HL-60 (cell line): ENCODE results near the gene CFAP58.

Experiments
- DNase-seq, 2 experiments: peaks; one replicate each; pipeline ENCODE4 v3.0.0-alpha.2; 2010 to 2020; ENCODE audit warnings: low read depth in 1 of 2, low spot score in 1 of 2
- H3K27ac ChIP-seq: fragments of 250-450 bp; sonication (Bioruptor Pico); replicated peaks from 2 replicates; pipeline ENCODE4 v1.5.1; 2020; ENCODE audit warnings: mild to moderate bottlenecking, moderate library complexity
- H3K27me3 ChIP-seq: fragments of 250-450 bp; sonication (Bioruptor Pico); 2 replicates; pipeline ENCODE4 v1.5.1; 2021; ENCODE audit warnings: mild to moderate bottlenecking, moderate library complexity; ENCODE audit not compliant: insufficient read depth, poor library complexity, severe bottlenecking
- H3K4me3 ChIP-seq: replicated peaks from 2 replicates; pipeline ENCODE4 v1.5.1; 2011; ENCODE audit warnings: mild to moderate bottlenecking, control low read depth, low read length; ENCODE audit not compliant: insufficient read depth
- CTCF ChIP-seq: IDR thresholded peaks from one replicate; pipeline ENCODE4 v1.5.1; 2011; ENCODE audit warnings: low read length, control low read depth, inconsistent platforms; ENCODE audit not compliant: insufficient read depth
- GABPA ChIP-seq: IDR thresholded peaks from 2 replicates; pipeline ENCODE4 v1.6.1; 2012; ENCODE audit warnings: low read depth
- POLR2AphosphoS5 ChIP-seq: IDR thresholded peaks from 2 replicates; pipeline ENCODE4 v1.6.1; 2012; ENCODE audit warnings: low read depth
- REST ChIP-seq: IDR thresholded peaks from 2 replicates; pipeline ENCODE4 v1.6.1; 2012; ENCODE audit warnings: low read depth; ENCODE audit not compliant: insufficient replicate concordance
- SPI1 ChIP-seq: IDR thresholded peaks from 2 replicates; pipeline ENCODE4 v1.6.1; 2012; ENCODE audit warnings: low read depth, mild to moderate bottlenecking, borderline replicate concordance

Gene CFAP58

GRCh38 chr10:104450490-104450889, 96.9 kb downstream of the CFAP58 start:
- H3K4me3 ChIP-seq = no peak overlapping the region
- no peak overlapping the region for H3K27ac ChIP-seq
- no peak for DNase-seq
- TF ChIP-seq GABPA (no peak), REST (no peak), POLR2AphosphoS5 (no peak), CTCF (no peak), SPI1 (no peak)
- peaks cover 8% of the 10 kb centered on the region for H3K27me3 ChIP-seq

GRCh38 chr10:104450954-104451353, 97.3 kb downstream of the CFAP58 start:
- TF ChIP-seq SPI1 = no peak
- TF ChIP-seq GABPA = no peak
- TF ChIP-seq CTCF = no peak
- no peak for TF ChIP-seq REST
- TF ChIP-seq POLR2AphosphoS5 = no peak
- no peak for DNase-seq
- H3K4me3 ChIP-seq = no peak overlapping the region
- H3K27ac ChIP-seq = no peak overlapping the region
- H3K27me3 ChIP-seq = peaks cover 8% of the 10 kb centered on the region

- no peak for DNase-seq
- Histone ChIP-seq H3K27me3 (peaks cover 8% of the 10 kb centered on the region), H3K27ac (no peak overlapping the region), H3K4me3 (no peak overlapping the region)
- TF ChIP-seq CTCF (no peak), POLR2AphosphoS5 (no peak), REST (no peak), SPI1 (no peak), GABPA (no peak)
These were observed 99.3 kb downstream of the CFAP58 start for GRCh38 chr10:104452977-104453376.
